K562 (cell line): ENCODE results near the gene CYLC2. TPM values are rescaled to one million over a fixed set of nuclear protein-coding genes. Genes with fewer than 3 reads are reported as not detected.

ENCODE experiments used
- ATAC-seq: fragments of 200-7000 bp; cut with Tn5 transposase; 3 replicates; pipeline ENCODE4 v1.9.1; 2020; ENCODE audit warnings: moderate library complexity
- BruUV-seq: library from RNA; stranded (reverse); fragments of 400-500 nt; replicated peaks from 2 replicates; lab custom pipeline; 2021; lab: Mats Ljungman, UMichigan
- CTCF ChIA-PET: fragments of 300-600 bp; formaldehyde crosslinking; extraction: SDS; loops from one replicate; lab custom pipeline; 2021; ENCODE audit warnings: low intra/inter-chr PET ratio; lab: Yijun Ruan, JAX
- POLR2A ChIA-PET: fragments of 300-600, 350-650 bp; sonication (Branson Sonifier 250); formaldehyde crosslinking; extraction: SDS; loops from one replicate; lab custom pipeline; 2021; ENCODE audit warnings: antibody characterized with exemption, inconsistent platforms; lab: Yijun Ruan, JAX
- DNase-seq, 4 experiments: peaks; one replicate each; pipeline versions ENCODE4 v3.0.0 to v3.0.0-alpha.2; 2011 to 2018; ENCODE audit warnings: low spot score in 3 of 4, mixed read lengths in 3 of 4; ENCODE audit errors: extremely low read depth in 1 of 4
- FAIRE-seq: peaks from 2 replicates; lab custom pipeline; 2011; peaks lifted over from hg19 to GRCh38; lab: Jason Lieb, UNC
- H2AFZ ChIP-seq: 2 replicates; pipeline ENCODE4 v1.6.0; 2011; ENCODE audit warnings: low read depth, low read length, control low read depth, inconsistent platforms
- H3K27ac ChIP-seq: fragments of 200-600 bp; 3 replicates; pipeline ENCODE4 v1.8.0; 2011; ENCODE audit warnings: low read depth, mild to moderate bottlenecking, control low read depth, inconsistent platforms, low read length, moderate library complexity, mixed read lengths; ENCODE audit errors: extremely low read depth
- H3K27me3 ChIP-seq, 2 experiments: fragments of 300-600 bp in 1 of 2; 2 replicates in 1 of 2; 3 replicates in 1 of 2; pipeline versions ENCODE4 v1.6.0 to v1.8.0; 2011; ENCODE audit warnings: inconsistent platforms in 2 of 2, low read length in 2 of 2, mild to moderate bottlenecking in 1 of 2, mixed read lengths in 1 of 2, moderate library complexity in 1 of 2; ENCODE audit not compliant: control insufficient read depth in 2 of 2, insufficient read depth in 2 of 2
- H3K36me3 ChIP-seq: fragments of 300-600 bp; 3 replicates; pipeline ENCODE4 v1.8.0; 2011; ENCODE audit warnings: mild to moderate bottlenecking, low read length, inconsistent platforms; ENCODE audit not compliant: control insufficient read depth, insufficient read depth
- H3K4me1 ChIP-seq, 2 experiments: fragments of 200-600 bp in 1 of 2; replicated peaks in 1 of 2; 2 replicates in 1 of 2; 3 replicates in 1 of 2; pipeline versions ENCODE4 v1.5.1 to v1.8.0; 2011; ENCODE audit warnings: inconsistent platforms in 2 of 2, low read length in 2 of 2, mild to moderate bottlenecking in 1 of 2, mixed read lengths in 1 of 2, moderate library complexity in 1 of 2; ENCODE audit not compliant: control insufficient read depth in 2 of 2, insufficient read depth in 2 of 2
- H3K4me2 ChIP-seq: 2 replicates; pipeline ENCODE4 v1.6.1; 2011; ENCODE audit warnings: low read length, control low read depth, inconsistent platforms, mixed read lengths; ENCODE audit not compliant: insufficient read depth
- H3K4me3 ChIP-seq: fragments of 200-600 bp; sonication (generic), shearing (Covaris generic); 2 replicates; pipeline ENCODE4 v1.5.1; 2016; ENCODE audit warnings: control low read depth, inconsistent platforms
- H3K79me2 ChIP-seq: fragments of 200-600 bp; 3 replicates; pipeline ENCODE4 v1.8.0; 2011; ENCODE audit warnings: low read length, inconsistent platforms; ENCODE audit not compliant: control insufficient read depth, insufficient read depth
- H3K9ac ChIP-seq, 2 experiments: 2 replicates each; pipeline versions ENCODE4 v1.6.0 to v1.6.1; 2011; ENCODE audit warnings: low read depth in 2 of 2, low read length in 2 of 2, control low read depth in 1 of 2, inconsistent platforms in 1 of 2, mild to moderate bottlenecking in 1 of 2, mixed read lengths in 1 of 2; ENCODE audit not compliant: insufficient read depth in 1 of 2
- H3K9me1 ChIP-seq: one replicate; pipeline ENCODE4 v1.6.0; 2011; ENCODE audit warnings: inconsistent platforms, mild to moderate bottlenecking, low read length, moderate library complexity; ENCODE audit not compliant: control insufficient read depth, insufficient read depth
- H3K9me3 ChIP-seq: replicated peaks from 2 replicates; pipeline ENCODE4 v1.5.1; 2011; ENCODE audit warnings: low read depth, low read length, inconsistent platforms; ENCODE audit not compliant: control insufficient read depth, insufficient read depth
- H4K20me1 ChIP-seq: replicated peaks from 2 replicates; pipeline ENCODE4 v1.6.1; 2011; ENCODE audit warnings: low read length, inconsistent platforms, mixed read lengths; ENCODE audit not compliant: control insufficient read depth, insufficient read depth
- CLOCK ChIP-seq: fragments of 250-450 bp; sonication (Bioruptor Pico); IDR thresholded peaks from 2 replicates; pipeline ENCODE4 v1.4.0; 2020; ENCODE audit warnings: mild to moderate bottlenecking, moderate library complexity, borderline replicate concordance
- FOS ChIP-seq: IDR thresholded peaks from 3 replicates; pipeline ENCODE4 v1.6.1; 2011; ENCODE audit not compliant: insufficient read length; ENCODE audit errors: extremely low read depth
- FOSL1 ChIP-seq: fragments of 200-800 bp; sonication (Bioruptor generic); conservative IDR thresholded peaks from 2 replicates; pipeline ENCODE4 v1.6.1; 2016; ENCODE audit warnings: missing genetic modification characterization, missing compliant biosample characterization
- GTF2A2 ChIP-seq: IDR thresholded peaks from 2 replicates; pipeline ENCODE4 v1.6.1; 2016; ENCODE audit warnings: mild to moderate bottlenecking, missing genetic modification characterization, missing compliant biosample characterization
- MAFF ChIP-seq: IDR thresholded peaks from 2 replicates; pipeline ENCODE4 v1.6.1; 2012; ENCODE audit warnings: low read length, improper control_type of control experiment
- MEF2A ChIP-seq: IDR thresholded peaks from 2 replicates; pipeline ENCODE4 v1.6.1; 2011; ENCODE audit warnings: low read depth, mild to moderate bottlenecking, low read length, moderate library complexity; ENCODE audit not compliant: control insufficient read depth
- NEUROD1 ChIP-seq: fragments of 150-350 bp; IDR thresholded peaks from 2 replicates; pipeline ENCODE4 v1.6.1; 2014; ENCODE audit warnings: borderline replicate concordance, low read length, low read depth; ENCODE audit not compliant: partially characterized antibody
- NFE2L1 ChIP-seq: fragments of 450-650 bp; IDR thresholded peaks from 2 replicates; pipeline ENCODE4 v1.6.1; 2016; ENCODE audit warnings: missing genetic modification characterization, low read depth, mild to moderate bottlenecking, missing compliant biosample characterization, moderate library complexity, borderline replicate concordance
- POLR2AphosphoS5 ChIP-seq: IDR thresholded peaks from 2 replicates; pipeline ENCODE4 v1.6.1; 2011; ENCODE audit warnings: mild to moderate bottlenecking, low read depth, low read length, moderate library complexity; ENCODE audit not compliant: control insufficient read depth, insufficient read depth
- RUNX1 ChIP-seq: sonication (generic); IDR thresholded peaks from 2 replicates; pipeline ENCODE4 v1.6.1; 2016; ENCODE audit warnings: antibody characterized with exemption, low read depth
- SAP30 ChIP-seq: fragments of 200-600 bp; sonication (generic); IDR thresholded peaks from 2 replicates; pipeline ENCODE4 v1.6.1; 2012; ENCODE audit warnings: borderline replicate concordance, low read depth, mild to moderate bottlenecking, moderate library complexity, low read length, control low read depth, inconsistent platforms; ENCODE audit not compliant: insufficient read depth, poor library complexity, severe bottlenecking
- SIX5 ChIP-seq, 2 experiments: IDR thresholded peaks; 2 replicates each; pipeline ENCODE4 v1.6.1; 2011; ENCODE audit warnings: low read length in 2 of 2, borderline replicate concordance in 1 of 2, low read depth in 1 of 2, mild to moderate bottlenecking in 1 of 2, moderate library complexity in 1 of 2; ENCODE audit not compliant: insufficient read depth in 1 of 2
- SPI1 ChIP-seq: IDR thresholded peaks from 2 replicates; pipeline ENCODE4 v1.6.1; 2011; ENCODE audit warnings: low read depth, low read length, control low read depth, borderline replicate concordance
- TAF1 ChIP-seq: IDR thresholded peaks from 2 replicates; pipeline ENCODE4 v1.6.1; 2011; ENCODE audit warnings: mild to moderate bottlenecking, low read length, moderate library complexity; ENCODE audit not compliant: insufficient read depth, control insufficient read depth, severe bottlenecking; ENCODE audit errors: extremely low read depth
- TRIM28 ChIP-seq: fragments of 450-650 bp; IDR thresholded peaks from 2 replicates; pipeline ENCODE4 v1.6.1; 2017
- ZNF224 ChIP-seq: sonication (generic); formaldehyde crosslinking; IDR thresholded peaks from 2 replicates; pipeline ENCODE4 v1.8.0; 2022; ENCODE audit warnings: mild to moderate bottlenecking, missing genetic modification reagents
- ZNF280B ChIP-seq: fragments of 250-450 bp; sonication (Bioruptor Pico); IDR thresholded peaks from 2 replicates; pipeline ENCODE4 v1.5.1; 2021; ENCODE audit warnings: mild to moderate bottlenecking
- ZNF717 ChIP-seq: fragments of 250-450 bp; sonication (Bioruptor Pico); IDR thresholded peaks from 2 replicates; pipeline ENCODE4 v1.5.0; 2021
- ZSCAN29 ChIP-seq: fragments of 450-650 bp; IDR thresholded peaks from 2 replicates; pipeline ENCODE4 v1.6.1; 2017
- WGBS: fragments of 100-300 bp; shearing (Covaris generic); methylation state at CpG from one replicate; pipeline ENCODE4 v1.1.6; 2016; ENCODE audit warnings: low coverage, mixed read lengths; ENCODE audit not compliant: insufficient coverage; ENCODE audit errors: missing lambda C conversion rate; 5-methylcytosine and 5-hydroxymethylcytosine counted together
- in situ Hi-C: fragments of 300-500 bp; cut with MboI; formaldehyde crosslinking; loops from 4 replicates; pipeline ENCODE4 v1.15.0; 2018; ENCODE audit warnings: inconsistent platforms, mixed read lengths
- intact Hi-C: fragments of 100-400 bp; cut with micrococcal nuclease; formaldehyde crosslinking; loops from 2 replicates; pipeline ENCODE4 v1.14.2; 2022
- polyA plus RNA-seq, 8 experiments: library from polyadenylated mRNA; depleted of rRNA in 4 of 8; stranded (reverse) in 5 of 8; unstranded in 3 of 8; fragments of >200 nt; fragmentation: Nextera tagmentation in 2 of 8; fragmentation: Illumina TruSeq in 1 of 8; extraction: Ambion mirVana in 2 of 8; extraction: Trizol in 1 of 8; gene quantifications; 2 replicates each; pipeline versions ENCODE4 v1.2.1 to v1.2.3, GENCODE V29; 2011 to 2014; ENCODE audit warnings: inconsistent platforms in 1 of 8, missing spikeins in 1 of 8
- total RNA-seq, 7 experiments: library from RNA; depleted of rRNA in 6 of 7; stranded (reverse); fragments of >200 nt in 6 of 7; fragmentation: Illumina TruSeq in 2 of 7; extraction: Trizol in 2 of 7; gene quantifications; 2 replicates each; pipeline versions ENCODE4 v1.2.1 to v1.2.3, GENCODE V29; 2011 to 2021; ENCODE audit warnings: low replicate concordance in 1 of 7

CYLC2 gene
- total and polyA plus RNA-seq, 9 of the 15 experiments (the other 6 are each of a cell fraction or from before 2014, with no cell fraction given): not detected

GRCh38 chr9:102975251-102975650 lies 19.9 kb upstream of the CYLC2 start:
- FAIRE-seq (no peak), DNase-seq (no peak), ATAC-seq (no peak)
- H3K4me2 ChIP-seq: no peak overlapping the region
- TF ChIP-seq RUNX1: no peak
- TF ChIP-seq NEUROD1: no peak
- TF ChIP-seq MAFF: no peak
- TF ChIP-seq FOSL1: no peak
- no peak for TF ChIP-seq TAF1
- no peak for TF ChIP-seq NFE2L1 (tag)
- no peak for TF ChIP-seq FOS
- TF ChIP-seq TRIM28: no peak
- no peak for TF ChIP-seq GTF2A2 (tag)
- no peak for TF ChIP-seq ZNF717 (CRISPR knock-in tag)
- TF ChIP-seq ZSCAN29: no peak
- no peak for TF ChIP-seq ZNF224
- TF ChIP-seq ZNF280B (CRISPR knock-in tag): no peak
- TF ChIP-seq SAP30: no peak
- TF ChIP-seq SPI1: no peak
- TF ChIP-seq MEF2A: no peak
- no peak for TF ChIP-seq POLR2AphosphoS5
- no peak for TF ChIP-seq CLOCK (CRISPR knock-in tag)
- no peak for TF ChIP-seq SIX5 (IDR thresholded peaks at IDR 0.05; ENCODE audit: borderline replicate concordance in 1 of 2, insufficient read depth in 1 of 2, low read depth in 1 of 2, low read length in 2 of 2)
- no peak overlapping the region for H3K9ac ChIP-seq
- intact Hi-C loops (no loop called here), in situ Hi-C loops (no loop called here)
- no peaks in the 10 kb centered on the region for H3K9me1 ChIP-seq
- H2AFZ ChIP-seq: no peak overlapping the region
- no peaks in the 10 kb centered on the region for H3K4me1 ChIP-seq
- H3K9me3 ChIP-seq: 0 out of 2 replicates have a peak, but pooled peaks cover 3% of the 10 kb centered on the region
- no peak overlapping the region for H3K27ac ChIP-seq
- ChIA-PET CTCF (no interaction called here), POLR2A (no interaction called here)
- H3K36me3 ChIP-seq: no peaks in the 10 kb centered on the region
- 0% methylated on average over 4 of the region's 4 CpGs for WGBS
- no peaks in the 10 kb centered on the region for H3K27me3 ChIP-seq
- no TSS peak for BruUV-seq
- no peak overlapping the region for H3K4me3 ChIP-seq
- H3K79me2 ChIP-seq: no peaks in the 10 kb centered on the region
- H4K20me1 ChIP-seq: no peaks in the 10 kb centered on the region
